HEK293 (cell line): ENCODE data around the gene FBXL13.

Experiments used
- CTCF ChIP-seq: fragments of 450-650 bp; formaldehyde crosslinking; IDR thresholded peaks from 2 replicates; pipeline ENCODE4 v1.5.1; 2016; ENCODE audit warnings: missing biosample characterization, missing genetic modification characterization
- REST ChIP-seq: fragments of 450-650 bp; formaldehyde crosslinking; IDR thresholded peaks from 2 replicates; pipeline ENCODE4 v1.5.1; 2016; ENCODE audit warnings: missing biosample characterization, missing genetic modification characterization
- TSHZ1 ChIP-seq: fragments of 450-650 bp; formaldehyde crosslinking; IDR thresholded peaks from 2 replicates; pipeline ENCODE4 v1.5.1; 2016; ENCODE audit warnings: missing biosample characterization, missing genetic modification characterization, borderline replicate concordance
- ZBTB21 ChIP-seq: fragments of 450-650 bp; formaldehyde crosslinking; IDR thresholded peaks from 2 replicates; pipeline ENCODE4 v1.5.1; 2017; ENCODE audit warnings: missing biosample characterization, missing genetic modification characterization
- ZNF501 ChIP-seq: fragments of 450-650 bp; formaldehyde crosslinking; IDR thresholded peaks from 2 replicates; pipeline ENCODE4 v1.5.1; 2016; ENCODE audit warnings: missing biosample characterization, missing genetic modification characterization

DNA sequence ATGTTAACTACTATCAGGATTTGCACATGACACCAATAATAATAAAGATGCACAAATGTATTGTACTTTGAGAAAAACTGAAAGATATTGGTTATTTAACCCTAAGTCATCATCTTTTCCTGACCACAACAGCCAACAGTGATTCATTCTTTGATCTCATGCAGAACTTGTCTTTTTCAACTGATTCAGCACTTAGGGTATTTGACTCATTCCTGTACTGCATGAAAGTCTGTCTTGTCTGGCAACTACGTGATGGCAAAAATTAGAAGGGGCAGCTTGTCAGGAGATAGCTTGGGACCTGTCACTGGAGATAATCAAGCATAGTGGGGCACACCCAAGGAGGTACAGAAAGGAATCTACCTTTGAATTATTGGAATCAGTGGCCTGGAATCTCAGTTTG lies 239.6 kb downstream of the FBXL13 start:
- TF ChIP-seq ZBTB21 (tag by site-specific recombination): no peak
- TF ChIP-seq TSHZ1 (tag by site-specific recombination): no peak
- TF ChIP-seq REST: no peak
- no peak for TF ChIP-seq CTCF (tag by site-specific recombination)
- no peak for TF ChIP-seq ZNF501 (tag by site-specific recombination)
